ENCODE measurements around the gene ZNF697.
"Not testable (repeated sequence)": the region's sequence is repeated elsewhere in the genome, so short reads cannot be mapped to it uniquely, and the experiment has no call there.

GRCh38 chr1:119607087-119607807 is 40.8 kb downstream of the ZNF697 start:
- not testable (repeated sequence) for TF ChIP-seq ZNF530 (tag by site-specific recombination; IDR thresholded peaks at IDR 0.05; ENCODE audit: low read depth); ZNF747 (tag by site-specific recombination; IDR thresholded peaks at IDR 0.05); CTCF (tag by site-specific recombination; IDR thresholded peaks at IDR 0.05); TRIM28 (IDR thresholded peaks at IDR 0.05; ENCODE audit: borderline replicate concordance, low read length); ZNF624 (tag by site-specific recombination; IDR thresholded peaks at IDR 0.05); YY1 (tag by site-specific recombination; IDR thresholded peaks at IDR 0.05); ZNF132 (tag by site-specific recombination; IDR thresholded peaks at IDR 0.05; ENCODE audit: borderline replicate concordance); KLF16 (tag by site-specific recombination; IDR thresholded peaks at IDR 0.05); ZBTB17 (tag by site-specific recombination; IDR thresholded peaks at IDR 0.05); HOXA7 (CRISPR knock-in tag; IDR thresholded peaks at IDR 0.05; ENCODE audit: borderline replicate concordance); PRDM4 (tag by site-specific recombination; IDR thresholded peaks at IDR 0.05); ATF2 (tag by site-specific recombination; IDR thresholded peaks at IDR 0.05; ENCODE audit: low read depth)
